Peyer's patch (tissue), 4 donors: ENCODE results near the gene ARID1B. TPM values are rescaled to one million over a fixed set of nuclear protein-coding genes. Genes with fewer than 3 reads are reported as not detected.

ENCODE experiments used
- DNase-seq, 3 donors: peaks; one replicate each; pipeline ENCODE4 v3.0.0-alpha.2; 2017 to 2019
- H3K27ac ChIP-seq, 4 donors: fragments of 200-600 bp; sonication (generic); one replicate each; pipeline ENCODE4 v1.5.1; 2016 to 2019
- H3K27me3 ChIP-seq, 2 donors: fragments of 200-600 bp; sonication (generic); one replicate each; pipeline ENCODE4 v1.5.1; 2019
- H3K36me3 ChIP-seq, 3 donors: fragments of 200-600 bp; sonication (generic); one replicate each; pipeline ENCODE4 v1.5.1; 2016 to 2019
- H3K4me1 ChIP-seq, 4 donors: fragments of 200-600 bp; sonication (generic); one replicate each; pipeline ENCODE4 v1.5.1; 2016 to 2019
- H3K4me3 ChIP-seq, 4 donors: fragments of 200-600 bp; sonication (generic); 1 replicate in 3 of 4; 2 replicates in 1 of 4; pipeline ENCODE4 v1.5.1; 2016 to 2019; ENCODE audit warnings: mild to moderate bottlenecking in 1 of 4
- H3K9me3 ChIP-seq, 4 donors: fragments of 200-600 bp; sonication (generic); one replicate each; pipeline ENCODE4 v1.5.1; 2016 to 2019; ENCODE audit warnings: mild to moderate bottlenecking in 1 of 4
- POLR2A ChIP-seq, 2 donors: fragments of 450-650 bp; IDR thresholded peaks; one replicate each; pipeline ENCODE4 v1.5.1; 2017; ENCODE audit warnings: antibody characterized with exemption in 2 of 2, mild to moderate bottlenecking in 2 of 2, moderate library complexity in 2 of 2
- total RNA-seq, 4 donors: library from RNA; depleted of rRNA; stranded (reverse); fragments of >200 nt; gene quantifications; one replicate each; pipeline ENCODE4 v1.1.0, GENCODE V29; 2016
- TF ChIP-seq, protein P1 (sequence below), 6 experiments: fragments of 450-650 bp in 4 of 6; fragments of 200-600 bp in 2 of 6; sonication (generic) in 1 of 6; IDR thresholded peaks; one replicate each; pipeline ENCODE4 v1.5.1; 2017 to 2019; ENCODE audit warnings: antibody characterized with exemption in 6 of 6, mild to moderate bottlenecking in 3 of 6, moderate library complexity in 1 of 6

Gene ARID1B
- total RNA-seq, 4 donors from 2014 or later, result 117 to 174 (median 149) TPM

DNA sequence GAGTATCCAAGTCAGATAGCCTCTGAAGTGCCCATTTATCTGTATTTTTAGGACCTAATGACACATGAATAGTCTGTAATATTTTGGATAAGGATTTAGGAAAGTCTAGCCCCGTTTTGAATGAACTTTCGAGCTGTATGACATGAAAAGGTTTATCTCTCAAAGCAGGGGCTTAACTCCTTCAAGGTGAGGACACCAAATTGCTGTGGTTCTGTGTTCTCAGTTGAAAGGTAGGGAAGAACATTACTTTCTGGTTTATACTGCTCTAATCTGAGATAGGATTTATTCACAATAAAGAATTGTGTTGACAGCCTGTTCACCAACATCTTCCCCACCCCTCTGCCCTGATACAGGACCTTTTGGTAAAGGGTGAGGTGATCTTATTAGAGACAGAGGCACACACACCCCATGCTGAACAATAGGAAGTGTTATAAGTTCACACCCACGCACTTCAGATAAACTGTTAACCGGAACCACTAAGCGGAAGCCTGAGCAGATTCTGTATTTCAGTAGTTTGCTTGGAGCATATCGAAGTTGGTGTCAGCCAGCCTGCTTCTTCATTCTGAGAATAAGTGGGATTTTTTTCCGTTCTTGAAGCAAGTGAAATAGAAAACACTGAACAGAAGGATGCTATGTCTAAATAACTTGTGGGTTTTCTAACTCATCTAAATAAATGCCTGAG lies 322.9 kb downstream of the ARID1B start:
- DNase-seq, result peak in 2 of 3 donors; percentile 60 to 61
- Histone ChIP-seq H3K4me3 (no peak overlapping the region), H3K27me3 (no peaks in the 10 kb centered on the region), H3K9me3 (no peaks in the 10 kb centered on the region), H3K36me3 (no peaks in the 10 kb centered on the region), H3K4me1 (no peaks in the 10 kb centered on the region), H3K27ac (peak overlapping the region in 2 of 4 donors; percentile 4 to 13)
- TF ChIP-seq, protein P1, sequence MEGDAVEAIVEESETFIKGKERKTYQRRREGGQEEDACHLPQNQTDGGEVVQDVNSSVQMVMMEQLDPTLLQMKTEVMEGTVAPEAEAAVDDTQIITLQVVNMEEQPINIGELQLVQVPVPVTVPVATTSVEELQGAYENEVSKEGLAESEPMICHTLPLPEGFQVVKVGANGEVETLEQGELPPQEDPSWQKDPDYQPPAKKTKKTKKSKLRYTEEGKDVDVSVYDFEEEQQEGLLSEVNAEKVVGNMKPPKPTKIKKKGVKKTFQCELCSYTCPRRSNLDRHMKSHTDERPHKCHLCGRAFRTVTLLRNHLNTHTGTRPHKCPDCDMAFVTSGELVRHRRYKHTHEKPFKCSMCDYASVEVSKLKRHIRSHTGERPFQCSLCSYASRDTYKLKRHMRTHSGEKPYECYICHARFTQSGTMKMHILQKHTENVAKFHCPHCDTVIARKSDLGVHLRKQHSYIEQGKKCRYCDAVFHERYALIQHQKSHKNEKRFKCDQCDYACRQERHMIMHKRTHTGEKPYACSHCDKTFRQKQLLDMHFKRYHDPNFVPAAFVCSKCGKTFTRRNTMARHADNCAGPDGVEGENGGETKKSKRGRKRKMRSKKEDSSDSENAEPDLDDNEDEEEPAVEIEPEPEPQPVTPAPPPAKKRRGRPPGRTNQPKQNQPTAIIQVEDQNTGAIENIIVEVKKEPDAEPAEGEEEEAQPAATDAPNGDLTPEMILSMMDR (IDR thresholded peaks at IDR 0.05), result no peak
- no peak for TF ChIP-seq POLR2A (IDR thresholded peaks at IDR 0.05)

DNA sequence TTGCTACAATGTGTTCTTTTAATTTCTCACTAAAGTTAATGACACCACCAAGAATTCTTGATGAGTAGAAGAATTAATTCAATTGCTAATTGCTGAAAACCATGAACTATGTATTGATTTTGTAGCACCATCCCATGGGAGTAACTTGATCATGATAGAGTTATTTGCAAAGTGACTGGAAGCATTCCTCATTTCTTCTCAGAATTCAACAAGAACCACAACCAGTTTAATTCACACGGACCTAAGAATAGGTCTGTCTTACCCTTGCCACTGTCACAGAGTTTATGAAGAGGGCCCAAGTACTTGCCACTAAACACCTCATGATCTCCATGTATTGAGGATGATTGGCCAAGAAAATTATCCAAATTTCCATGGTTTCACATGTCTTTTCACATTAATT lies 324.0 kb downstream of the ARID1B start:
- no peak for DNase-seq
- no peak overlapping the region for H3K4me3 ChIP-seq
- no peaks in the 10 kb centered on the region for H3K4me1 ChIP-seq
- no peaks in the 10 kb centered on the region for H3K9me3 ChIP-seq
- TF ChIP-seq POLR2A (IDR thresholded peaks at IDR 0.05), result no peak
- TF ChIP-seq, protein P1 (IDR thresholded peaks at IDR 0.05), result no peak
- no peaks in the 10 kb centered on the region for H3K36me3 ChIP-seq
- H3K27ac ChIP-seq, result no peak overlapping the region
- H3K27me3 ChIP-seq, result no peaks in the 10 kb centered on the region

DNA sequence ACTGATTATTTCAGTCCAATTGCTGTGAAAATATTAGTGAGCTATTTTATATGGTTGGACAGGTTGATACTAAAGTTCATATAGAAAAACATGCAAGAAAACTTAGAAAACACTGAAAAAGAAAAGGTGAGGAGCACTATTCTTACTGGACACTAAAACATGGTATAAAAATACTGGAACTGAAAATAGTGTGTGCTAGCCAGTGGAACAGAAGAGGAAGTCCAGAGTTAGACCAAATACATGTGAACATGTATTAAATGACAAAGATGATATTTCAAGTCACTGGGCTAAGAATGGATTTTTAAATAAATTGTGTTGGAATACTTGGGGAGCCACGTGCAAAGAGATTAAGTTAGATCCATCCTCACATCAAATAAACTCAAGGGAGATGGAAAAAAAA lies 327.6 kb downstream of the ARID1B start:
- no peaks in the 10 kb centered on the region for H3K27me3 ChIP-seq
- no peak overlapping the region for H3K27ac ChIP-seq
- H3K36me3 ChIP-seq, result no peaks in the 10 kb centered on the region
- peaks cover 0 to 3% (median 0%) of the 10 kb centered on the region in 4 donors for H3K4me1 ChIP-seq
- H3K4me3 ChIP-seq, result no peak overlapping the region
- TF ChIP-seq POLR2A (IDR thresholded peaks at IDR 0.05), result no peak
- TF ChIP-seq, protein P1 (IDR thresholded peaks at IDR 0.05), result no peak
- DNase-seq, result no peak
- no peaks in the 10 kb centered on the region for H3K9me3 ChIP-seq

DNA sequence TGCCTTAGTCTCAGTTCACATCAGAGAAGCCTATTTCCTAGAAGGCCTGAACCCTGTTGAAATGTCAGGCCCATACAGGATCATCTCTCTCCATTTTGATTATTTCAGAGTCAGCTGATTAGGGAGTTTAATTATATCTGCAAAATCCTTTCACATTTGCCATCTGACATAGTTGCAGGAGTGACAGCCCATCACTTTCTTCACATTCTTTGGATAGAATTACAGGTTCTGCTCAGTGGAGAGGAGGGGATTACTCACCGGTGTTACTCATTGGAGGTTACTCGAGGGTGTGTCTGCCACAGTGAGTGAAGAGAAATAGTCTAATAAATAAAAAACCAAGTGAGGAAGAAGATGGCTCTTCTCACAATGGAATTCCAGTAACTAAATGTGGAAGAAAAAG lies 329.3 kb downstream of the ARID1B start:
- Histone ChIP-seq H3K4me3 (no peak overlapping the region), H3K9me3 (no peaks in the 10 kb centered on the region), H3K4me1 (peaks cover 0 to 3% (median 0%) of the 10 kb centered on the region in 4 donors), H3K27ac (no peak overlapping the region), H3K36me3 (no peaks in the 10 kb centered on the region), H3K27me3 (no peaks in the 10 kb centered on the region)
- no peak for DNase-seq
- TF ChIP-seq, protein P1 (IDR thresholded peaks at IDR 0.05), result no peak
- no peak for TF ChIP-seq POLR2A (IDR thresholded peaks at IDR 0.05)

DNA sequence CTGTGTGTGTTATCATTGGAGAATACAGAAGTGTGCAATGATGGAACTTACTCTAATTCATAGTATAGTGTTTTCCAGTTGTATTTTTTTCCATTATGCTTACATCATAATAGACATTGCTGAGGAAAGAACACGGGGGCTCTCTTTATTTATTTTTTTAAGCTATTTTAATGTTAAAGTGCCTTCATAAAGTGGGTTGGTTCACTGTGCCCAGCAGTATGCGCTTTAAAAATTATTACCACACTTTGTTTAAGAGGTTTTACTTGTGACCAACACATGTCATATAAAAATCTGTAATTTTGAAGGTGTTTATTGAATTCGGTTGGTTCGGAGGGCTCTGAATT lies 330.4 kb downstream of the ARID1B start:
- peak overlapping the region in 1 of 4 donors; percentile 22 for H3K27ac ChIP-seq

More for the DNA sequence above, 330.4 kb downstream of the ARID1B start:
- Histone ChIP-seq H3K27me3 (no peaks in the 10 kb centered on the region), H3K4me3 (no peak overlapping the region), H3K36me3 (no peaks in the 10 kb centered on the region), H3K4me1 (peaks cover 0 to 3% (median 0%) of the 10 kb centered on the region in 4 donors), H3K9me3 (no peaks in the 10 kb centered on the region)
- no peak for TF ChIP-seq POLR2A (IDR thresholded peaks at IDR 0.05)
- TF ChIP-seq, protein P1 (IDR thresholded peaks at IDR 0.05), result no peak
- DNase-seq, result no peak
